ENCODE measurements around the gene NCBP3. TPM values are rescaled to one million over a fixed set of nuclear protein-coding genes. Genes with fewer than 3 reads are reported as not detected.

The NCBP3 gene
- total RNA-seq, 1 experiment from 2014 or later: 32.8 TPM

DNA sequence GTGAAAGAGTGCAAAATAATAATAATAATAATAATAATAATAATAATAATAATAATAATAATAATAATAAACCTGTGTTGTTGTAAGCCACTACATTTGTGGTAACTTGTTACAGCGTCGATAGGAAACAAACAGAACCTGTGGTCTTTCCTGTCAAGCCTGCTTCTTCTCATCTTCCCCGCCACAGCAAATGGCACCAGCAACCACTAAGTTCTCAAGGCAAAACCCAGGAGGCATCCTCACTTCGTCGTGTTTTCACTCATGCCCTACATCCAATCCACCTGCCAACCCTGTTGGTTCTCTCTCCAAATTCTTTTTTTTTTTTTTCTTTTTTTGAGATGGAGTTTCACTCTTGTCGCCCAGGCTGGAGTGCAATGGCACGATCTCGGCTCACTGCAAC, 79.3 kb downstream of the NCBP3 start:
- ChIA-PET POLR2A (no interaction called here), CTCF (interaction anchor here (0.8 kb wide), 1 partner anchor 43 kb away, joined by 3 read pairs; the partner anchor contains the start of gene HASPIN)
- H3K36me3 ChIP-seq (ENCODE audit: control insufficient read depth, insufficient read depth, low read length): no peaks in the 10 kb centered on the region

DNA sequence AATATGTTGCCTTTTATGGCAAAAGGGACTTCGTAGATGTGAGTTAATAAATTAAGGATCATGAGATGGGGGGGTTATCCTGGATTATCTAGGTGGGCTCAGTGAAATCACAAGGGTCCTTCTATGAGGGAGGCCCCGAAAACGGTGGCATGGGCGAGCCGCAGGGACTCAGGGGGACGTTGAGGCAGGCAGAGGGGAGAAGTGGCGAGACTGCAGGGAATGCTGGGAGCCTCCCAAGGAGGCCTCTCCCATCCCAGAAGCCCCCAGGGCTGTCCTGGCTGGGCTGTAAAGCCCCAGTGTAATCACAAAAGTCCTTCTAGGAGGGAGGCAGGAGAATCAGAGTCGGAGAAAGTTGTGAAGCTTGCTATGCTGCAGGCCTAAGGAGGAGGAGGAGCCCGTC, 80.1 kb downstream of the NCBP3 start:
- H3K4me1 Mint-ChIP-seq (ENCODE audit: low read depth, unreplicated experiment): no peaks in the 10 kb centered on the region
- H3K4me1 ChIP-seq: no peaks in the 10 kb centered on the region
- no peaks in the 10 kb centered on the region for H3K9me3 ChIP-seq
- peaks cover 4% of the 10 kb centered on the region for H3K9me3 Mint-ChIP-seq (ENCODE audit: unreplicated experiment)
- H3K27me3 ChIP-seq (replicated peaks; ENCODE audit: control insufficient read depth, insufficient read depth, low read length): no peaks in the 10 kb centered on the region
- CTCF ChIA-PET: interaction anchor here (0.8 kb wide), 1 partner anchor 42 kb away, joined by 3 read pairs; the partner anchor contains the start of gene HASPIN
- H3K27me3 Mint-ChIP-seq (ENCODE audit: insufficient read depth, unreplicated experiment): no peaks in the 10 kb centered on the region
- no peaks in the 10 kb centered on the region for H3K36me3 ChIP-seq (ENCODE audit: control insufficient read depth, insufficient read depth, low read length)
- intact Hi-C loops (cut with micrococcal nuclease; ENCODE audit: unreplicated experiment): no loop called here
- H3K36me3 Mint-ChIP-seq (ENCODE audit: insufficient read depth, unreplicated experiment): peaks cover 5% of the 10 kb centered on the region
- POLR2A ChIA-PET: no interaction called here
- no peak overlapping the region for H3K4me3 Mint-ChIP-seq (ENCODE audit: unreplicated experiment)
- H3K27ac Mint-ChIP-seq (ENCODE audit: unreplicated experiment): no peak overlapping the region
- BruUV-seq (replicated peaks): no TSS peak
- no peak for DNase-seq
- TF ChIP-seq, protein P1, sequence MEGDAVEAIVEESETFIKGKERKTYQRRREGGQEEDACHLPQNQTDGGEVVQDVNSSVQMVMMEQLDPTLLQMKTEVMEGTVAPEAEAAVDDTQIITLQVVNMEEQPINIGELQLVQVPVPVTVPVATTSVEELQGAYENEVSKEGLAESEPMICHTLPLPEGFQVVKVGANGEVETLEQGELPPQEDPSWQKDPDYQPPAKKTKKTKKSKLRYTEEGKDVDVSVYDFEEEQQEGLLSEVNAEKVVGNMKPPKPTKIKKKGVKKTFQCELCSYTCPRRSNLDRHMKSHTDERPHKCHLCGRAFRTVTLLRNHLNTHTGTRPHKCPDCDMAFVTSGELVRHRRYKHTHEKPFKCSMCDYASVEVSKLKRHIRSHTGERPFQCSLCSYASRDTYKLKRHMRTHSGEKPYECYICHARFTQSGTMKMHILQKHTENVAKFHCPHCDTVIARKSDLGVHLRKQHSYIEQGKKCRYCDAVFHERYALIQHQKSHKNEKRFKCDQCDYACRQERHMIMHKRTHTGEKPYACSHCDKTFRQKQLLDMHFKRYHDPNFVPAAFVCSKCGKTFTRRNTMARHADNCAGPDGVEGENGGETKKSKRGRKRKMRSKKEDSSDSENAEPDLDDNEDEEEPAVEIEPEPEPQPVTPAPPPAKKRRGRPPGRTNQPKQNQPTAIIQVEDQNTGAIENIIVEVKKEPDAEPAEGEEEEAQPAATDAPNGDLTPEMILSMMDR (IDR thresholded peaks at IDR 0.05; ENCODE audit: insufficient read depth in 1 of 2, low read depth in 1 of 2, low read length in 1 of 2, severe bottlenecking in 1 of 2, unreplicated experiment in 1 of 2): no peak
- H3K4me3 ChIP-seq (ENCODE audit: low read depth, low read length): no peak overlapping the region

More for the DNA sequence above, 79.3 kb downstream of the NCBP3 start:
- Mint-ChIP-seq H3K4me3 (ENCODE audit: unreplicated experiment) (no peak overlapping the region), H3K27me3 (ENCODE audit: insufficient read depth, unreplicated experiment) (no peaks in the 10 kb centered on the region), H3K4me1 (ENCODE audit: low read depth, unreplicated experiment) (no peaks in the 10 kb centered on the region), H3K36me3 (ENCODE audit: insufficient read depth, unreplicated experiment) (peaks cover 5% of the 10 kb centered on the region), H3K9me3 (ENCODE audit: unreplicated experiment) (no peaks in the 10 kb centered on the region), H3K27ac (ENCODE audit: unreplicated experiment) (no peak overlapping the region)
- Histone ChIP-seq H3K4me3 (ENCODE audit: low read depth, low read length) (no peak overlapping the region), H3K9me3 (no peaks in the 10 kb centered on the region), H3K27me3 (replicated peaks; ENCODE audit: control insufficient read depth, insufficient read depth, low read length) (no peaks in the 10 kb centered on the region), H3K4me1 (no peaks in the 10 kb centered on the region)
- intact Hi-C loops (cut with micrococcal nuclease; ENCODE audit: unreplicated experiment): no loop called here
- no peak for DNase-seq
- no TSS peak for BruUV-seq (replicated peaks)
- TF ChIP-seq, protein P1 (IDR thresholded peaks at IDR 0.05; ENCODE audit: insufficient read depth in 1 of 2, low read depth in 1 of 2, low read length in 1 of 2, severe bottlenecking in 1 of 2, unreplicated experiment in 1 of 2): no peak

DNA sequence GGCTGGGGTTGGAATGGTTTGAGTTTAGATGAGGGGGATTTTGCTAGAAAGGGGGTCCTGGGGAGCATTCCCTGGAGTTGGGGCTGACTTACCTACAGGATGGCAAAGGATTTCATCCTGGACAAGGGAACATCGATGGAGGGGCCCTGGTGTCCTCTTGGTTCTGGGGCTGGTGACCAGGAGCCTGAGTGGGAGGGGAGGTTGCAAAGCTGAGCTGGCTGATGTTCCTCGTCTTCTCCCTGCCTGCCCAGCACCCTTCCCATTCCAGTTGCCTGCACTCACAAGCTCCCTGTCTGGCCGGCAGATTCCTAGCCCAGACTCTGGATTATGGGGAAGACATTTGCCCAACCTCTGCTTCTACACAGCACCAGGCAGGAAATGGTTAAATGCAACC, 82.3 kb downstream of the NCBP3 start:
- no peak overlapping the region for H3K4me3 Mint-ChIP-seq (ENCODE audit: unreplicated experiment)
- H3K36me3 Mint-ChIP-seq (ENCODE audit: insufficient read depth, unreplicated experiment): peaks cover 5% of the 10 kb centered on the region
- BruUV-seq (replicated peaks): no TSS peak
- H3K4me1 Mint-ChIP-seq (ENCODE audit: low read depth, unreplicated experiment): no peaks in the 10 kb centered on the region
- peaks cover 9% of the 10 kb centered on the region for H3K9me3 Mint-ChIP-seq (ENCODE audit: unreplicated experiment)
- no peaks in the 10 kb centered on the region for H3K9me3 ChIP-seq
- intact Hi-C loops (cut with micrococcal nuclease; ENCODE audit: unreplicated experiment): no loop called here
- ChIA-PET CTCF (no interaction called here), POLR2A (no interaction called here)
- H3K36me3 ChIP-seq (ENCODE audit: control insufficient read depth, insufficient read depth, low read length): no peaks in the 10 kb centered on the region
- DNase-seq: no peak
- no peaks in the 10 kb centered on the region for H3K4me1 ChIP-seq
- no peak overlapping the region for H3K27ac Mint-ChIP-seq (ENCODE audit: unreplicated experiment)
- H3K27me3 Mint-ChIP-seq (ENCODE audit: insufficient read depth, unreplicated experiment): no peaks in the 10 kb centered on the region
- H3K4me3 ChIP-seq (ENCODE audit: low read depth, low read length): no peak overlapping the region
- TF ChIP-seq, protein P1 (IDR thresholded peaks at IDR 0.05; ENCODE audit: insufficient read depth in 1 of 2, low read depth in 1 of 2, low read length in 1 of 2, severe bottlenecking in 1 of 2, unreplicated experiment in 1 of 2): no peak
- no peaks in the 10 kb centered on the region for H3K27me3 ChIP-seq (replicated peaks; ENCODE audit: control insufficient read depth, insufficient read depth, low read length)

All from Caco-2 (cell line).